HCT116 (cell line): ENCODE data around the gene ADCY1. TPM values are rescaled to one million over a fixed set of nuclear protein-coding genes. Genes with fewer than 3 reads are reported as not detected.

Experiments used
- ATAC-seq: fragments of 200-7000 bp; cut with Tn5 transposase; 2 replicates; pipeline ENCODE4 v1.9.1; 2020; ENCODE audit warnings: mild to moderate bottlenecking, moderate library complexity
- BruUV-seq: library from RNA; stranded (reverse); fragments of 400-500 nt; replicated peaks from 2 replicates; lab custom pipeline; 2021; lab: Mats Ljungman, UMichigan
- CTCF ChIA-PET: fragments of 300-600 bp; sonication (Branson Sonifier 250); formaldehyde crosslinking; loops from one replicate; lab custom pipeline; 2021; ENCODE audit warnings: antibody characterized with exemption; lab: Charles Lee
- POLR2A ChIA-PET: fragments of 300-600, 350-600 bp; sonication (Branson Sonifier 250); formaldehyde crosslinking; loops from one replicate; lab custom pipeline; 2021; ENCODE audit warnings: antibody characterized with exemption; lab: Charles Lee
- RAD21 ChIA-PET, 2 experiments: fragments of 300-600 bp; sonication (Branson Sonifier 250); formaldehyde crosslinking; loops; one replicate each; lab custom pipeline; 2023; ENCODE audit warnings: low total read pairs in 2 of 2; ENCODE audit not compliant: uncharacterized antibody in 2 of 2, unreplicated experiment in 2 of 2, low non-redundant PET in 1 of 2; lab: Charles Lee
- DNase-seq: peaks from one replicate; pipeline ENCODE4 v3.0.0-alpha.2; 2010; ENCODE audit warnings: low read depth, low spot score
- H2AFZ ChIP-seq: fragments of 200-600 bp; shearing (Covaris generic), sonication (generic); 2 replicates; pipeline ENCODE4 v1.6.1; 2017; ENCODE audit warnings: low read depth, mixed run types, mixed read lengths, antibody characterized with exemption, low read length; ENCODE audit not compliant: poor library complexity, severe bottlenecking
- H3K27ac ChIP-seq: 2 replicates; pipeline ENCODE4 v1.5.1; 2012; ENCODE audit warnings: low read depth, low read length
- H3K27me3 ChIP-seq: fragments of 200-600 bp; sonication (generic); 2 replicates; pipeline ENCODE4 v1.6.1; 2016; ENCODE audit warnings: mixed run types, low read length, mixed read lengths; ENCODE audit not compliant: insufficient read depth
- H3K36me3 ChIP-seq, 2 experiments: fragments of 200-500 bp in 1 of 2; fragments of 200-600 bp in 1 of 2; sonication (Bioruptor generic) in 1 of 2; sonication (generic) in 1 of 2; 2 replicates each; pipeline versions ENCODE4 v1.5.1 to v1.6.1; 2014 to 2016; ENCODE audit warnings: low read length in 2 of 2, inconsistent platforms in 1 of 2, mixed read lengths in 1 of 2, mixed run types in 1 of 2; ENCODE audit not compliant: insufficient read depth in 2 of 2, control insufficient read depth in 1 of 2
- H3K4me1 ChIP-seq, 2 experiments: fragments of 200-600 bp in 1 of 2; sonication (generic) in 1 of 2; 2 replicates each; pipeline versions ENCODE4 v1.5.1 to v1.6.1; 2012 to 2017; ENCODE audit warnings: low read length in 2 of 2, inconsistent platforms in 1 of 2, mild to moderate bottlenecking in 1 of 2, mixed read lengths in 1 of 2, mixed run types in 1 of 2, moderate library complexity in 1 of 2; ENCODE audit not compliant: insufficient read depth in 2 of 2, control insufficient read depth in 1 of 2
- H3K4me2 ChIP-seq: fragments of 200-600 bp; sonication (generic); 2 replicates; pipeline ENCODE4 v1.6.1; 2017; ENCODE audit warnings: mixed run types, low read length, mixed read lengths
- H3K4me3 ChIP-seq, 2 experiments: fragments of 200-600 bp in 1 of 2; sonication (generic) in 1 of 2; replicated peaks in 1 of 2; 2 replicates each; pipeline ENCODE4 v1.5.1; 2011 to 2016; ENCODE audit warnings: low read length in 2 of 2, control low read depth in 1 of 2, low read depth in 1 of 2, mild to moderate bottlenecking in 1 of 2, mixed read lengths in 1 of 2, mixed run types in 1 of 2
- H3K79me2 ChIP-seq: fragments of 200-600 bp; sonication (generic); 2 replicates; pipeline ENCODE4 v1.6.1; 2017; ENCODE audit warnings: mild to moderate bottlenecking, mixed run types, low read length, moderate library complexity, mixed read lengths; ENCODE audit not compliant: insufficient read depth
- H3K9ac ChIP-seq: fragments of 200-600 bp; sonication (generic); 2 replicates; pipeline ENCODE4 v1.6.1; 2016; ENCODE audit warnings: low read length, mixed read lengths
- H3K9me2 ChIP-seq: fragments of 200-600 bp; sonication (generic), shearing (Covaris generic); 2 replicates; pipeline ENCODE4 v1.6.1; 2017; ENCODE audit warnings: mixed run types, mild to moderate bottlenecking, moderate library complexity; ENCODE audit not compliant: insufficient read depth
- H3K9me3 ChIP-seq, 2 experiments: fragments of 200-500 bp in 1 of 2; fragments of 200-600 bp in 1 of 2; sonication (Bioruptor generic) in 1 of 2; sonication (generic) in 1 of 2; 2 replicates each; pipeline ENCODE4 v1.6.1; 2014 to 2017; ENCODE audit warnings: low read length in 2 of 2, mixed read lengths in 2 of 2, inconsistent platforms in 1 of 2, low read depth in 1 of 2, mild to moderate bottlenecking in 1 of 2, mixed run types in 1 of 2, moderate library complexity in 1 of 2; ENCODE audit not compliant: control insufficient read depth in 1 of 2, insufficient read depth in 1 of 2
- H4K20me1 ChIP-seq: fragments of 200-600 bp; sonication (generic), shearing (Covaris generic); 2 replicates; pipeline ENCODE4 v1.6.1; 2017; ENCODE audit warnings: mixed run types, mild to moderate bottlenecking, moderate library complexity; ENCODE audit not compliant: insufficient read depth
- ATF3 ChIP-seq: IDR thresholded peaks from 2 replicates; pipeline ENCODE4 v1.6.1; 2012
- CBX3 ChIP-seq: IDR thresholded peaks from 2 replicates; pipeline ENCODE4 v1.6.1; 2012; ENCODE audit warnings: low read depth
- CEBPB ChIP-seq: IDR thresholded peaks from 2 replicates; pipeline ENCODE4 v1.6.1; 2012; ENCODE audit warnings: low read depth
- CTCF ChIP-seq, 3 experiments: fragments of 200-600 bp in 1 of 3; sonication (generic) in 1 of 3; IDR thresholded peaks in 2 of 3; conservative IDR thresholded peaks in 1 of 3; 2 replicates each; pipeline ENCODE4 v1.5.1; 2012 to 2017; ENCODE audit warnings: low read depth in 2 of 3, low read length in 2 of 3, antibody characterized with exemption in 1 of 3, borderline replicate concordance in 1 of 3, control low read depth in 1 of 3, mild to moderate bottlenecking in 1 of 3, mixed read lengths in 1 of 3, mixed run types in 1 of 3, moderate library complexity in 1 of 3; ENCODE audit not compliant: insufficient read depth in 1 of 3
- ELF1 ChIP-seq: IDR thresholded peaks from 2 replicates; pipeline ENCODE4 v1.6.1; 2012; ENCODE audit warnings: low read depth, borderline replicate concordance
- FOSL1 ChIP-seq: IDR thresholded peaks from 2 replicates; pipeline ENCODE4 v1.6.1; 2012; ENCODE audit warnings: low read depth
- JUND ChIP-seq: IDR thresholded peaks from 2 replicates; pipeline ENCODE4 v1.6.1; 2012
- POLR2A ChIP-seq: IDR thresholded peaks from 2 replicates; pipeline ENCODE4 v1.7.0; 2011; ENCODE audit warnings: borderline replicate concordance; ENCODE audit not compliant: insufficient read depth, insufficient read length; ENCODE audit errors: extremely low read depth
- RAD21 ChIP-seq: IDR thresholded peaks from 2 replicates; pipeline ENCODE4 v1.6.1; 2012; ENCODE audit warnings: low read depth, mild to moderate bottlenecking
- SP1 ChIP-seq: IDR thresholded peaks from 2 replicates; pipeline ENCODE4 v1.6.1; 2012; ENCODE audit warnings: low read depth
- YY1 ChIP-seq: IDR thresholded peaks from 2 replicates; pipeline ENCODE4 v1.6.1; 2011; ENCODE audit warnings: low read length, low read depth, moderate library complexity, mild to moderate bottlenecking; ENCODE audit not compliant: insufficient replicate concordance; ENCODE audit errors: extremely low read depth
- ZFX ChIP-seq: fragments of 450-650 bp; IDR thresholded peaks from 2 replicates; pipeline ENCODE4 v1.6.1; 2017
- ZNF274 ChIP-seq: fragments of 200-500 bp; sonication (Bioruptor generic); IDR thresholded peaks from 2 replicates; pipeline ENCODE4 v1.6.1; 2014; ENCODE audit warnings: mild to moderate bottlenecking, low read depth, low read length, inconsistent platforms
- intact Hi-C: fragments of 100-400 bp; cut with micrococcal nuclease; formaldehyde crosslinking; loops from 2 replicates; pipeline ENCODE4 v1.10.0; 2022
- total RNA-seq: library from RNA; stranded (reverse); gene quantifications from one replicate; pipeline ENCODE4 v1.2.1, GENCODE V29; 2021; ENCODE audit not compliant: unreplicated experiment
- TF ChIP-seq, protein P1 (sequence below): IDR thresholded peaks from 2 replicates; pipeline ENCODE4 v1.6.1; 2012
- TF ChIP-seq, protein P2 (sequence below): IDR thresholded peaks from 2 replicates; pipeline ENCODE4 v1.6.1; 2011; ENCODE audit warnings: mild to moderate bottlenecking, low read length, moderate library complexity; ENCODE audit not compliant: insufficient replicate concordance; ENCODE audit errors: extremely low read depth

ADCY1 gene
- total RNA-seq, 1 experiment from 2014 or later, result 0.05 TPM

DNA sequence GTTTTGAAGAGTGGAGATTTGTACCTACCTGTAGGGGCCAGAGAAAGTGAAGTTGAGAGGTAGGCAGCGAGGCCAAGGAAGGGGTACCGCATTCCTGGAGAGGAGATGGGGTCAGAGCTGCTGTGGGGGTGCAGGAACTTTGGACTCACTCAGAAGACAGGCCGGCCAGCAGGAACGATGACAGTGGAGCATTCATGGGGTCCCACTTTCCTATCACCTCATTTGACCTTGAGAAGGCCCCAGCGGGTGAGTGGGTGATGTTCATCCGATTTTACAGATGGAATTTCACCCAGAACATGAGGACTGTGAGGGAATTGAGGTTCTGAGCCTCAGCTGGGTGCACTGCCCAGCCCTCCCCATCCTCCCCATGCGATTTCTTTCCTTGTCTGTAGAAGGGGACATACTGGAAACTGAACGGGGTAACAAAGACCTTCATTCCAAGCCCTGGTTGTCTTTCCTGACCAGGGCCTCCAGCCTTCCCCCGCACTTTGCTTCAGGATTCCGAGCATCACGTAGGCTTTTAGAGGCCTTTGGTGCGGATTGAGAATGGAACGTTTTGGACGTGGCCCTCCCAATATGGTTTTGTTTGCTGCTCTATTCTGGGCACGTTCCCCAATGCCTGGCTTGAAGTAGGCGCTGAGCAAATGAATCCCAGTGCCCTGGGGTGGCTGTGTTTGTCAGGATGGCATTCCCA lies 87.3 kb downstream of the ADCY1 start:
- H3K27me3 ChIP-seq, result no peaks in the 10 kb centered on the region
- no TSS peak for BruUV-seq
- TF ChIP-seq SP1 (no peak), JUND (no peak), CEBPB (no peak), CTCF (IDR thresholded peaks at IDR 0.05 in 2 of 3, conservative IDR thresholded peaks at IDR 0.05 in 1 of 3; ENCODE audit: borderline replicate concordance in 1 of 3, insufficient read depth in 1 of 3, low read depth in 2 of 3, low read length in 2 of 3) (no peak)
- TF ChIP-seq, protein P1, sequence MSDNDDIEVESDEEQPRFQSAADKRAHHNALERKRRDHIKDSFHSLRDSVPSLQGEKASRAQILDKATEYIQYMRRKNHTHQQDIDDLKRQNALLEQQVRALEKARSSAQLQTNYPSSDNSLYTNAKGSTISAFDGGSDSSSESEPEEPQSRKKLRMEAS, result no peak

DNA sequence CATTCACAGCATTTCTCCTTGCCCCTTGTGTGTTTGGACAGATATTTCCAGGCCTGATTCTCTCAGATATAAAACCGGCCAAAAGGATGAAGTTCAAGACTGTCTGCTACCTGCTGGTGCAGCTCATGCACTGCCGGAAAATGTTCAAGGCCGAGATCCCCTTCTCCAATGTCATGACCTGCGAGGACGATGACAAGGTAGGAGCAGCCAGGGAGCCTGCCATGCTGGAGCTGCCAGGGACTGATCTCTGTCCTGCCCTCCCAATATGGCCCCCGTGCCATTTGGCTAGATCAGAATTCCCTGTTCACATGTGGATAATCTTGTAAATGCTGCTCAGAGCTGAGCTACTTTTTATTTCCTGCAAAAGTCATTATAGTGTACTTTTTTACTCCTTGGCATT lies 87.8 kb downstream of the ADCY1 start:
- ChIA-PET RAD21 (no interaction called here), CTCF (interaction anchor here (0.6 kb wide), 1 partner anchor 10 kb away, joined by 3 read pairs; no protein-coding TSS in a partner anchor), POLR2A (no interaction called here)
- no peak overlapping the region for H3K4me2 ChIP-seq
- no peaks in the 10 kb centered on the region for H3K79me2 ChIP-seq
- no peaks in the 10 kb centered on the region for H3K4me1 ChIP-seq
- H3K27ac ChIP-seq, result no peak overlapping the region
- H4K20me1 ChIP-seq, result no peaks in the 10 kb centered on the region
- intact Hi-C loops, result no loop called here
- no peaks in the 10 kb centered on the region for H3K36me3 ChIP-seq
- no peaks in the 10 kb centered on the region for H3K9me3 ChIP-seq
- no peak overlapping the region for H2AFZ ChIP-seq
- DNase-seq (no peak), ATAC-seq (no peak)
- H3K9me2 ChIP-seq, result no peaks in the 10 kb centered on the region
- no peak overlapping the region for H3K4me3 ChIP-seq
- no peak overlapping the region for H3K9ac ChIP-seq
- BruUV-seq, result no TSS peak
- H3K27me3 ChIP-seq, result no peaks in the 10 kb centered on the region
- TF ChIP-seq FOSL1 (no peak), YY1 (no peak), ZFX (no peak), CBX3 (no peak), SP1 (no peak), ZNF274 (no peak), RAD21 (no peak), POLR2A (no peak), ELF1 (no peak), ATF3 (no peak)
- TF ChIP-seq, protein P2, sequence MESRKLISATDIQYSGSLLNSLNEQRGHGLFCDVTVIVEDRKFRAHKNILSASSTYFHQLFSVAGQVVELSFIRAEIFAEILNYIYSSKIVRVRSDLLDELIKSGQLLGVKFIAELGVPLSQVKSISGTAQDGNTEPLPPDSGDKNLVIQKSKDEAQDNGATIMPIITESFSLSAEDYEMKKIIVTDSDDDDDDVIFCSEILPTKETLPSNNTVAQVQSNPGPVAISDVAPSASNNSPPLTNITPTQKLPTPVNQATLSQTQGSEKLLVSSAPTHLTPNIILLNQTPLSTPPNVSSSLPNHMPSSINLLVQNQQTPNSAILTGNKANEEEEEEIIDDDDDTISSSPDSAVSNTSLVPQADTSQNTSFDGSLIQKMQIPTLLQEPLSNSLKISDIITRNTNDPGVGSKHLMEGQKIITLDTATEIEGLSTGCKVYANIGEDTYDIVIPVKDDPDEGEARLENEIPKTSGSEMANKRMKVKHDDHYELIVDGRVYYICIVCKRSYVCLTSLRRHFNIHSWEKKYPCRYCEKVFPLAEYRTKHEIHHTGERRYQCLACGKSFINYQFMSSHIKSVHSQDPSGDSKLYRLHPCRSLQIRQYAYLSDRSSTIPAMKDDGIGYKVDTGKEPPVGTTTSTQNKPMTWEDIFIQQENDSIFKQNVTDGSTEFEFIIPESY, result no peak

More for the DNA sequence above, 87.3 kb downstream of the ADCY1 start:
- no peak overlapping the region for H3K4me3 ChIP-seq
- no peaks in the 10 kb centered on the region for H3K9me3 ChIP-seq
- ChIA-PET CTCF (no interaction called here), POLR2A (no interaction called here), RAD21 (no interaction called here)
- DNase-seq (no peak), ATAC-seq (no peak)
- H3K9ac ChIP-seq, result no peak overlapping the region
- no peak overlapping the region for H2AFZ ChIP-seq
- no peak overlapping the region for H3K4me2 ChIP-seq
- H4K20me1 ChIP-seq, result no peaks in the 10 kb centered on the region
- no peak overlapping the region for H3K27ac ChIP-seq
- no peaks in the 10 kb centered on the region for H3K4me1 ChIP-seq
- no peaks in the 10 kb centered on the region for H3K9me2 ChIP-seq
- no peaks in the 10 kb centered on the region for H3K79me2 ChIP-seq
- no peaks in the 10 kb centered on the region for H3K36me3 ChIP-seq
- intact Hi-C loops, result no loop called here
